Gastroesophageal sphincter (tissue), 3 donors: Measurements from ENCODE around the gene BRMS1.
"Not testable (repeated sequence)": the region's sequence is repeated elsewhere in the genome, so short reads cannot be mapped to it uniquely, and the experiment has no call there.

Experiments
- EP300 ChIP-seq: sonication (generic); formaldehyde crosslinking; IDR thresholded peaks from one replicate; pipeline ENCODE4 v1.6.1; 2017; ENCODE audit warnings: antibody characterized with exemption, mild to moderate bottlenecking
- POLR2A ChIP-seq, 2 donors: fragments of 450-650 bp; IDR thresholded peaks; one replicate each; pipeline ENCODE4 v1.6.1; 2017; ENCODE audit warnings: antibody characterized with exemption in 2 of 2, mild to moderate bottlenecking in 2 of 2, moderate library complexity in 1 of 2
- POLR2AphosphoS5 ChIP-seq: sonication (generic); formaldehyde crosslinking; IDR thresholded peaks from one replicate; pipeline ENCODE4 v1.6.1; 2017; ENCODE audit warnings: antibody characterized with exemption
- TF ChIP-seq, protein P1 (sequence below), 4 experiments: fragments of 200-600 bp in 2 of 4; fragments of 450-650 bp in 2 of 4; sonication (generic) in 1 of 4; IDR thresholded peaks; one replicate each; pipeline ENCODE4 v1.5.1; 2017 to 2019; ENCODE audit warnings: antibody characterized with exemption in 4 of 4, mild to moderate bottlenecking in 2 of 4, moderate library complexity in 2 of 4

GRCh38 chr11:66320748-66321147, 24.2 kb downstream of the BRMS1 start:
- TF ChIP-seq, protein P1, sequence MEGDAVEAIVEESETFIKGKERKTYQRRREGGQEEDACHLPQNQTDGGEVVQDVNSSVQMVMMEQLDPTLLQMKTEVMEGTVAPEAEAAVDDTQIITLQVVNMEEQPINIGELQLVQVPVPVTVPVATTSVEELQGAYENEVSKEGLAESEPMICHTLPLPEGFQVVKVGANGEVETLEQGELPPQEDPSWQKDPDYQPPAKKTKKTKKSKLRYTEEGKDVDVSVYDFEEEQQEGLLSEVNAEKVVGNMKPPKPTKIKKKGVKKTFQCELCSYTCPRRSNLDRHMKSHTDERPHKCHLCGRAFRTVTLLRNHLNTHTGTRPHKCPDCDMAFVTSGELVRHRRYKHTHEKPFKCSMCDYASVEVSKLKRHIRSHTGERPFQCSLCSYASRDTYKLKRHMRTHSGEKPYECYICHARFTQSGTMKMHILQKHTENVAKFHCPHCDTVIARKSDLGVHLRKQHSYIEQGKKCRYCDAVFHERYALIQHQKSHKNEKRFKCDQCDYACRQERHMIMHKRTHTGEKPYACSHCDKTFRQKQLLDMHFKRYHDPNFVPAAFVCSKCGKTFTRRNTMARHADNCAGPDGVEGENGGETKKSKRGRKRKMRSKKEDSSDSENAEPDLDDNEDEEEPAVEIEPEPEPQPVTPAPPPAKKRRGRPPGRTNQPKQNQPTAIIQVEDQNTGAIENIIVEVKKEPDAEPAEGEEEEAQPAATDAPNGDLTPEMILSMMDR (IDR thresholded peaks at IDR 0.05) = not testable (repeated sequence)
- not testable (repeated sequence) for TF ChIP-seq POLR2A (IDR thresholded peaks at IDR 0.05); EP300; POLR2AphosphoS5
